Endothelial cell (in vitro differentiated cells): ENCODE measurements around the gene PLCG2. TPM values are rescaled to one million over a fixed set of nuclear protein-coding genes. Genes with fewer than 3 reads are reported as not detected.

Experiments used
- DNase-seq: peaks from one replicate; pipeline ENCODE4 v3.0.0; 2021; ENCODE audit warnings: low spot score
- H3K27ac Mint-ChIP-seq: one replicate; pipeline ENCODE4 v1.8.0; 2021; ENCODE audit warnings: mixed read lengths, inconsistent platforms; ENCODE audit not compliant: unreplicated experiment
- H3K27me3 Mint-ChIP-seq: one replicate; pipeline ENCODE4 v1.8.0; 2021; ENCODE audit warnings: mild to moderate bottlenecking, moderate library complexity, mixed read lengths, inconsistent platforms; ENCODE audit not compliant: unreplicated experiment
- H3K36me3 Mint-ChIP-seq: one replicate; pipeline ENCODE4 v1.8.0; 2021; ENCODE audit warnings: mild to moderate bottlenecking, low read depth, mixed read lengths, inconsistent platforms; ENCODE audit not compliant: unreplicated experiment
- H3K4me1 Mint-ChIP-seq: one replicate; pipeline ENCODE4 v1.8.0; 2021; ENCODE audit warnings: mild to moderate bottlenecking, mixed read lengths, inconsistent platforms; ENCODE audit not compliant: unreplicated experiment
- H3K4me3 Mint-ChIP-seq: one replicate; pipeline ENCODE4 v1.8.0; 2021; ENCODE audit warnings: mild to moderate bottlenecking, mixed read lengths, inconsistent platforms; ENCODE audit not compliant: unreplicated experiment
- H3K9me3 Mint-ChIP-seq: one replicate; pipeline ENCODE4 v1.8.0; 2021; ENCODE audit warnings: mixed read lengths, inconsistent platforms; ENCODE audit not compliant: unreplicated experiment
- CTCF ChIP-seq: fragments of 200-600 bp; sonication (generic); IDR thresholded peaks from one replicate; pipeline ENCODE4 v1.5.0; 2021; ENCODE audit warnings: antibody characterized with exemption; ENCODE audit not compliant: unreplicated experiment
- total RNA-seq: library from RNA; stranded (reverse); fragmentation: NEBNext Ultra II Directional; extraction: Animal tissue kit (Norgen Biotek cat#: 25700); gene quantifications from one replicate; pipeline ENCODE4 v1.2.1, GENCODE V29; 2021; ENCODE audit not compliant: unreplicated experiment

Gene PLCG2
- total RNA-seq, 1 donor from 2014 or later: 103 TPM

- H3K27ac Mint-ChIP-seq: no peak overlapping the region
- H3K36me3 Mint-ChIP-seq: peaks cover 20% of the 10 kb centered on the region
Measured at GRCh38 chr16:81926036-81926435, 146.9 kb downstream of the PLCG2 start.

GRCh38 chr16:81927561-81928185, 148.6 kb downstream of the PLCG2 start:
- Mint-ChIP-seq H3K4me3 (no peak overlapping the region), H3K27me3 (peaks cover 7% of the 10 kb centered on the region), H3K27ac (no peak overlapping the region), H3K9me3 (no peaks in the 10 kb centered on the region), H3K4me1 (no peaks in the 10 kb centered on the region), H3K36me3 (peaks cover 28% of the 10 kb centered on the region)
- DNase-seq: no peak
- no peak for TF ChIP-seq CTCF

More at GRCh38 chr16:81926036-81926435, 146.9 kb downstream of the PLCG2 start:
- no peak for DNase-seq
- peaks cover 7% of the 10 kb centered on the region for H3K27me3 Mint-ChIP-seq
- H3K9me3 Mint-ChIP-seq: no peaks in the 10 kb centered on the region
- TF ChIP-seq CTCF: no peak
- H3K4me3 Mint-ChIP-seq: no peak overlapping the region
- no peaks in the 10 kb centered on the region for H3K4me1 Mint-ChIP-seq

GRCh38 chr16:81928271-81928918, 149.3 kb downstream of the PLCG2 start:
- H3K4me3 Mint-ChIP-seq: no peak overlapping the region
- DNase-seq: no peak
- no peaks in the 10 kb centered on the region for H3K9me3 Mint-ChIP-seq
- peaks cover 32% of the 10 kb centered on the region for H3K36me3 Mint-ChIP-seq
- no peaks in the 10 kb centered on the region for H3K4me1 Mint-ChIP-seq
- no peak overlapping the region for H3K27ac Mint-ChIP-seq
- TF ChIP-seq CTCF: no peak
- peaks cover 7% of the 10 kb centered on the region for H3K27me3 Mint-ChIP-seq

GRCh38 chr16:81928975-81929374, 149.9 kb downstream of the PLCG2 start:
- Mint-ChIP-seq H3K4me3 (no peak overlapping the region), H3K27ac (no peak overlapping the region), H3K36me3 (peaks cover 28% of the 10 kb centered on the region), H3K4me1 (no peaks in the 10 kb centered on the region), H3K9me3 (no peaks in the 10 kb centered on the region), H3K27me3 (peaks cover 7% of the 10 kb centered on the region)
- no peak for TF ChIP-seq CTCF
- DNase-seq: no peak

- H3K4me1 Mint-ChIP-seq: no peaks in the 10 kb centered on the region
- peaks cover 25% of the 10 kb centered on the region for H3K36me3 Mint-ChIP-seq
- no peak for TF ChIP-seq CTCF
- H3K27me3 Mint-ChIP-seq: peaks cover 7% of the 10 kb centered on the region
- H3K27ac Mint-ChIP-seq: no peak overlapping the region
- no peak for DNase-seq
- no peaks in the 10 kb centered on the region for H3K9me3 Mint-ChIP-seq
- H3K4me3 Mint-ChIP-seq: no peak overlapping the region
Measured at GRCh38 chr16:81929841-81930240, 150.8 kb downstream of the PLCG2 start.
